Neural cell (in vitro differentiated cells): ENCODE measurements around the gene RIC8B. TPM values are rescaled to one million over a fixed set of nuclear protein-coding genes. Genes with fewer than 3 reads are reported as not detected.

ENCODE experiments used
- H2AFZ ChIP-seq: fragments of 200-600, 300-800 bp; sonication (generic), shearing (Covaris generic); 2 replicates; pipeline ENCODE4 v1.6.0; 2014; ENCODE audit warnings: low read depth, mild to moderate bottlenecking, antibody characterized with exemption, low read length, moderate library complexity
- H3F3A ChIP-seq: fragments of 200-600 bp; shearing (Covaris generic); 2 replicates; pipeline ENCODE4 v1.6.1; 2016; ENCODE audit warnings: mild to moderate bottlenecking, moderate library complexity, mixed read lengths, antibody characterized with exemption, low read length; ENCODE audit not compliant: insufficient read depth, poor library complexity, severe bottlenecking
- H3K27ac ChIP-seq: fragments of 200-600, 300-800 bp; sonication (generic), shearing (Covaris generic); 2 replicates; pipeline ENCODE4 v1.5.1; 2014; ENCODE audit warnings: mild to moderate bottlenecking, low read length, moderate library complexity
- H3K27me3 ChIP-seq: fragments of 300-800, 200-600 bp; sonication (generic), shearing (Covaris generic); 2 replicates; pipeline ENCODE4 v1.6.0; 2014; ENCODE audit warnings: mild to moderate bottlenecking, low read depth, low read length, moderate library complexity; ENCODE audit not compliant: insufficient read depth
- H3K36me3 ChIP-seq: fragments of 300-800, 200-600 bp; sonication (generic), shearing (Covaris generic); 2 replicates; pipeline ENCODE4 v1.5.1; 2014; ENCODE audit warnings: mild to moderate bottlenecking, antibody characterized with exemption, low read length, moderate library complexity; ENCODE audit not compliant: insufficient read depth
- H3K4me2 ChIP-seq: fragments of 300-800, 200-600 bp; sonication (generic), shearing (Covaris generic); 2 replicates; pipeline ENCODE4 v1.6.0; 2014; ENCODE audit warnings: mild to moderate bottlenecking, low read length
- H3K4me3 ChIP-seq: fragments of 300-800, 200-600 bp; sonication (generic), shearing (Covaris generic); 2 replicates; pipeline ENCODE4 v1.5.1; 2014; ENCODE audit warnings: mild to moderate bottlenecking, low read length, moderate library complexity
- H3K79me2 ChIP-seq: fragments of 200-600 bp; shearing (Covaris generic); replicated peaks from 2 replicates; pipeline ENCODE4 v1.6.0; 2014; ENCODE audit warnings: mild to moderate bottlenecking, low read length, moderate library complexity; ENCODE audit not compliant: insufficient read depth
- H3K9ac ChIP-seq: fragments of 300-800, 200-600 bp; sonication (generic), shearing (Covaris generic); 2 replicates; pipeline ENCODE4 v1.6.1; 2016; ENCODE audit warnings: mild to moderate bottlenecking, low read length, mixed read lengths
- H3K9me2 ChIP-seq: fragments of 200-600 bp; shearing (Covaris generic); 2 replicates; pipeline ENCODE4 v1.6.1; 2016; ENCODE audit warnings: mild to moderate bottlenecking, low read length, mixed read lengths; ENCODE audit not compliant: insufficient read depth
- H3K9me3 ChIP-seq: fragments of 200-600, 300-800 bp; sonication (generic), shearing (Covaris generic); 2 replicates; pipeline ENCODE4 v1.6.1; 2016; ENCODE audit warnings: mild to moderate bottlenecking, mixed run types, low read length, moderate library complexity, mixed read lengths
- H4K20me1 ChIP-seq: fragments of 200-600 bp; shearing (Covaris generic); 2 replicates; pipeline ENCODE4 v1.6.1; 2016; ENCODE audit warnings: mild to moderate bottlenecking, mixed run types; ENCODE audit not compliant: insufficient read depth
- CTCF ChIP-seq: fragments of 450-650 bp; IDR thresholded peaks from 2 replicates; pipeline ENCODE4 v1.5.1; 2014; ENCODE audit warnings: antibody characterized with exemption, mild to moderate bottlenecking, moderate library complexity; ENCODE audit not compliant: poor library complexity, severe bottlenecking
- EP300 ChIP-seq: fragments of 450-650 bp; conservative IDR thresholded peaks from 2 replicates; pipeline ENCODE4 v1.6.1; 2014; ENCODE audit warnings: antibody characterized with exemption, mild to moderate bottlenecking, moderate library complexity; ENCODE audit not compliant: poor library complexity, severe bottlenecking
- EZH2 ChIP-seq: fragments of 200-600, 300-800 bp; shearing (Covaris generic), sonication (generic); IDR thresholded peaks from 2 replicates; pipeline ENCODE4 v1.6.1; 2014; ENCODE audit warnings: antibody characterized with exemption, low read length, borderline replicate concordance, mild to moderate bottlenecking; ENCODE audit not compliant: insufficient read depth, poor library complexity, severe bottlenecking
- MXI1 ChIP-seq: fragments of 450-650 bp; conservative IDR thresholded peaks from 2 replicates; pipeline ENCODE4 v1.6.1; 2014; ENCODE audit warnings: antibody characterized with exemption, mild to moderate bottlenecking; ENCODE audit not compliant: poor library complexity, severe bottlenecking
- POLR2AphosphoS5 ChIP-seq: IDR thresholded peaks from 2 replicates; pipeline ENCODE4 v1.6.1; 2012
- RAD21 ChIP-seq: fragments of 450-650 bp; conservative IDR thresholded peaks from 2 replicates; pipeline ENCODE4 v1.6.1; 2014; ENCODE audit warnings: antibody characterized with exemption, mild to moderate bottlenecking, moderate library complexity
- REST ChIP-seq: IDR thresholded peaks from 2 replicates; pipeline ENCODE4 v1.6.1; 2012; ENCODE audit warnings: borderline replicate concordance
- SMC3 ChIP-seq: fragments of 450-650 bp; conservative IDR thresholded peaks from 2 replicates; pipeline ENCODE4 v1.6.1; 2014; ENCODE audit warnings: antibody characterized with exemption, mild to moderate bottlenecking, moderate library complexity; ENCODE audit not compliant: poor library complexity
- TAF1 ChIP-seq: IDR thresholded peaks from 2 replicates; pipeline ENCODE4 v1.6.1; 2012; ENCODE audit warnings: low read depth
- polyA plus RNA-seq: library from polyadenylated mRNA; depleted of rRNA; stranded (reverse); fragments of >200 nt; gene quantifications from 2 replicates; pipeline ENCODE4 v1.2.3, GENCODE V29; 2014

The RIC8B gene
- polyA plus RNA-seq, 1 donor from 2014 or later = 30.0 TPM

- Histone ChIP-seq H3K4me3 (no peak overlapping the region), H3F3A (no peaks in the 10 kb centered on the region), H3K9me2 (no peaks in the 10 kb centered on the region), H2AFZ (no peak overlapping the region), H3K9ac (no peak overlapping the region), H3K9me3 (no peaks in the 10 kb centered on the region), H3K27ac (no peak overlapping the region), H3K36me3 (peaks cover 10% of the 10 kb centered on the region), H4K20me1 (no peaks in the 10 kb centered on the region), H3K4me2 (no peak overlapping the region), H3K79me2 (no peaks in the 10 kb centered on the region), H3K27me3 (no peaks in the 10 kb centered on the region)
- no peak for TF ChIP-seq REST
- TF ChIP-seq EZH2 = no peak
- TF ChIP-seq CTCF = no peak
- no peak for TF ChIP-seq RAD21
- TF ChIP-seq MXI1 = no peak
- no peak for TF ChIP-seq SMC3
- TF ChIP-seq TAF1 = no peak
- TF ChIP-seq EP300 = no peak
- TF ChIP-seq POLR2AphosphoS5 = no peak
Measured at GRCh38 chr12:106851306-106851705, 76.8 kb downstream of the RIC8B start.

- TF ChIP-seq EP300 = no peak
- TF ChIP-seq EZH2 = no peak
- no peaks in the 10 kb centered on the region for H3K27me3 ChIP-seq
- H3K9me2 ChIP-seq = no peaks in the 10 kb centered on the region
Measured at GRCh38 chr12:106854723-106855122, 80.2 kb downstream of the RIC8B start.

More at GRCh38 chr12:106854723-106855122, 80.2 kb downstream of the RIC8B start:
- no peaks in the 10 kb centered on the region for H3K79me2 ChIP-seq
- no peaks in the 10 kb centered on the region for H4K20me1 ChIP-seq
- no peak overlapping the region for H3K4me2 ChIP-seq
- H3F3A ChIP-seq = no peaks in the 10 kb centered on the region
- H2AFZ ChIP-seq = no peak overlapping the region
- H3K4me3 ChIP-seq = no peak overlapping the region
- H3K9me3 ChIP-seq = no peaks in the 10 kb centered on the region
- H3K36me3 ChIP-seq = peaks cover 10% of the 10 kb centered on the region
- H3K27ac ChIP-seq = no peak overlapping the region
- H3K9ac ChIP-seq = no peak overlapping the region
